ENCODE results near the gene SERINC2. TPM values are rescaled to one million over a fixed set of nuclear protein-coding genes. Genes with fewer than 3 reads are reported as not detected.
A peak's percentile ranks its signal among the peaks of the same experiment; 100 is the strongest.

The SERINC2 gene
- total RNA-seq (100 to 1,000 TPM in 1 of 5 donors, 10 to 100 TPM in 4; 12.3 to 114 (median 92.0) TPM), polyA plus RNA-seq (10 to 100 TPM; 50.9 to 76.3 (median 55.6) TPM)
- long read RNA-seq, donor 1, transcript SERINC2-201 (10 exons, 1,997 nt), result major isoform, 13 of 23 reads
- long read RNA-seq, donor 1, partial matches to known transcripts, result 10 of 23 reads
- long read RNA-seq, donor 1, other reads (novel, unspliced or antisense), result 0 of 23 reads
- long read RNA-seq, donor 2, transcript SERINC2-201 (10 exons, 1,997 nt), result major isoform, 15 of 27 reads
- long read RNA-seq, donor 2, partial matches to known transcripts, result 12 of 27 reads
- long read RNA-seq, donor 2, other reads (novel, unspliced or antisense), result 0 of 27 reads
- long read RNA-seq, donor 3, transcript SERINC2-201 (10 exons, 1,997 nt), result major isoform, 5 of 15 reads
- long read RNA-seq, donor 3, partial matches to known transcripts, result 10 of 15 reads
- long read RNA-seq, donor 3, other reads (novel, unspliced or antisense), result 0 of 15 reads
- long read RNA-seq, donor 4, result 0 reads
- long read RNA-seq, donor 5, transcript SERINC2-201 (10 exons, 1,997 nt), result major isoform, 9 of 30 reads
- long read RNA-seq, donor 5, partial matches to known transcripts, result 21 of 30 reads
- long read RNA-seq, donor 5, other reads (novel, unspliced or antisense), result 0 of 30 reads
- long read RNA-seq, donor 6, result 0 reads
- long read RNA-seq, donor 7, transcript SERINC2-201 (10 exons, 1,997 nt), result major isoform, 6 of 37 reads
- long read RNA-seq, donor 7, partial matches to known transcripts, result 31 of 37 reads
- long read RNA-seq, donor 7, other reads (novel, unspliced or antisense), result 0 of 37 reads
- long read RNA-seq, donor 8, transcript SERINC2-201 (10 exons, 1,997 nt), result major isoform, 12 of 43 reads
- long read RNA-seq, donor 8, partial matches to known transcripts, result 31 of 43 reads
- long read RNA-seq, donor 8, other reads (novel, unspliced or antisense), result 0 of 43 reads
- long read RNA-seq, donor 9, transcript SERINC2-201 (10 exons, 1,997 nt), result major isoform, 7 of 14 reads
- long read RNA-seq, donor 9, partial matches to known transcripts, result 7 of 14 reads
- long read RNA-seq, donor 9, other reads (novel, unspliced or antisense), result 0 of 14 reads
- long read RNA-seq, donor 10, transcript SERINC2-201 (10 exons, 1,997 nt), result major isoform, 10 of 10 reads
- long read RNA-seq, donor 10, partial matches to known transcripts, result 0 of 10 reads
- long read RNA-seq, donor 10, other reads (novel, unspliced or antisense), result 0 of 10 reads

DNA sequence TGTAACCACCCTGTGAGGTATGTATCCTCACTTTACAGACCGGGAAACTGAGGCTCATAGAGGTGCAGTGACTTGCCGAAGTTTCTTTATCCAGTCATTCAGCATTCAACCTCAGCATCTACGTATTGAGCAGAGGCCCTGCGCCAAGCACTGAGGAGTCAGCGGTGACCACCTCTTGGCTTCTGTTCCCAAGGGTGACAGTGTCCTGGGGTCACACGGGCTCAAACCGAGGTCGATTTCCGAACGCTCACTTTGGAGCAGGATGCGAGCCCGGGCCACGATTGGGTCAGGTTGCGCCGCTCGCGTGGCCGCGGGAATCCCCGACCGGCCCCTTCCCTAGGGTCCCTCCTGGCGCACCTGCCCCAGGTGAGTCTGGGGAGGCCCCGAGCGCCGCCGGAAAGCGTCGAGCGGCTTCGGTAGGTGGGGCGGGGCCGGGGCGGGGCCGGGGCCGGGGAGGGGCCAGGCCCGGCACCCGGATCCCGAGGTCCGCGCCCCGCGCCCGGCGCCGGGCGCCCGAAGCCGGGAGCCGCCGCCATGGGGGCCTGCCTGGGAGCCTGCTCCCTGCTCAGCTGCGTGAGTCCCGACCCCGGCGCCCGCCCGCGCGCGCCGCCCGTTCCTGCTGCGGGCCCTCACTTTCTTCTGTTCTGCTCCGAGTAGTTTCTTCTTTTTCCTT is at the start of gene SERINC2:
TSS of gene SERINC2 (plus strand) at position 482 of the 673 bp plus-strand sequence. CDS start at position 535, 53 bp downstream.
- H3K27me3 ChIP-seq, result peaks cover 0 to 37% (median 10%) of the 10 kb centered on the region in 3 donors
- no peaks in the 10 kb centered on the region for H3K36me3 ChIP-seq
- intact Hi-C loops (cut with DNase I; ENCODE audit: low total_unique reads), result no loop called here
- no peaks in the 10 kb centered on the region for H3K9me3 ChIP-seq
- H3K4me3 ChIP-seq, result peak within 1 kb of the TSS; percentile 66 to 80 (median 76)
- DNase-seq, result peak; percentile 66 to 84
- TF ChIP-seq POLR2AphosphoS5 (IDR thresholded peaks at IDR 0.05) (no peak), CTCF (IDR thresholded peaks at IDR 0.05) (no peak), EP300 (IDR thresholded peaks at IDR 0.05) (no peak), POLR2A (IDR thresholded peaks at IDR 0.05) (no peak)
- H3K4me1 ChIP-seq, result peaks cover 9 to 47% (median 36%) of the 10 kb centered on the region in 4 donors
- WGBS, 5 donors, result 1 to 9% (median 4%) methylated on average over 17 to 63 of the region's 63 CpGs
- H3K27ac ChIP-seq, result peak within 1 kb of the TSS; percentile 88 to 97 (median 92)

DNA sequence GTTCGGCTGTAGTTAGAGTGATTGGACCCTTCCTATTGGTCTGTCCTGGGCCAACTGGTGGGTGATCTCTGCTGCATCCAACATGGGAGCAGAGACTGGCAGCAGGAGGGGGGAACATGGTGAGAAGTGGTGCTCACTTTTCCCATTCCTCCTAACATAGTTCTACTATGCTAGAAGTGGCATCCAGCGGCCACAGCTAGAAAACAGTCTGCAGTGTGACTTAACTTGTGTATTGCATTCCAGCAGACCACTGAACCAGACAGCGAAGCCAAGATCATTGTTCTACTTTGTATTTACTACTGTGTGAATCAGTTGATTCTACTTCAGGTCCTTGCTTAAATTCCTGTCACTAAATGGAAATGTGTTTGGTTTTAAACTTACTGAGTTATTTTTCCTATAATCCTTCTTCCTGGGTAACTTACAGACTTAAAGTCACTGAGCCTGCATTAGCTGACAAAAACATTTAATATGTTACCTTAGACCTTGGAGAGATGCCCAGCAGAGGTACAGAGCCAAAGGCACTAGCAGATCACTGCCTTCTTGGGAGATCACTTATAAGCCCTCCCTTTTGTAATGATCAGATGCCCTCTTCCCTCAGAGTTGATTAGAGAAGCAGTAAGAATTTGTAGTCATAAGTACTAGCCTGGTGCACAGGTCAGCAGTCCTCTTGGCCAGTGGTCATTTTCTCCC is 48.3 kb upstream of the SERINC2 start:
- no peak for DNase-seq
- intact Hi-C loops (cut with DNase I; ENCODE audit: low total_unique reads), result no loop called here
- Histone ChIP-seq H3K4me1 (peaks cover 0 to 25% (median 7%) of the 10 kb centered on the region in 4 donors), H3K27me3 (no peaks in the 10 kb centered on the region), H3K4me3 (no peak overlapping the region), H3K9me3 (no peaks in the 10 kb centered on the region), H3K27ac (peak overlapping the region in 1 of 5 donors; percentile 32), H3K36me3 (peaks cover 22 to 70% (median 62%) of the 10 kb centered on the region in 4 donors)
- no peak for TF ChIP-seq POLR2A (IDR thresholded peaks at IDR 0.05)
- WGBS, 5 donors, result 79 to 88% (median 85%) methylated on average over 3 of the region's 3 CpGs

DNA sequence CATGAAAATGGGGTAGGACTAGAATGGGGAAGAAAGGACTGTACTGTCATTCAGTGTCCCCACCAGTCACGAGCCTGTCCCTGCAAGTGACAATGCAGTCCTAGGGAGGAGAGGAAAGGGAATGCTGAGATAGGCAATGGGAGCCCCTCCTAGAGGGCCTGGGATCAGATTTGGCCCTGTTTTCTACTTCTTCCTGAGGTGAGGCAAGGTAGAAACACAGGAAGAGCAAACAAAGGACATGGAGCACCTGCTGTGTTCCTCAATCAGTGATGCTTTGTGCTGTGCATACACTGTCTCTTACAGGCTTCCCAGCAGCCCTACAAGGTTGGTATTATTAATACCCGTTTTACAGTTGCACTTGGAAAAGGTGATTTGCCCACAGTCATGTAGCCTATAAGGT is 46.2 kb upstream of the SERINC2 start:
- no peak for TF ChIP-seq POLR2AphosphoS5 (IDR thresholded peaks at IDR 0.05)
- WGBS, 5 donors, result 68 to 96% (median 82%) methylated on average over 2 of the region's 2 CpGs
- no peaks in the 10 kb centered on the region for H3K9me3 ChIP-seq
- peaks cover 17 to 52% (median 45%) of the 10 kb centered on the region in 4 donors for H3K36me3 ChIP-seq
- intact Hi-C loops (cut with DNase I; ENCODE audit: low total_unique reads), result no loop called here
- no peak overlapping the region for H3K4me3 ChIP-seq
- peaks cover 0 to 34% (median 15%) of the 10 kb centered on the region in 4 donors for H3K4me1 ChIP-seq
- no peak for DNase-seq
- peak overlapping the region in 1 of 5 donors; percentile 70 for H3K27ac ChIP-seq
- no peaks in the 10 kb centered on the region for H3K27me3 ChIP-seq

DNA sequence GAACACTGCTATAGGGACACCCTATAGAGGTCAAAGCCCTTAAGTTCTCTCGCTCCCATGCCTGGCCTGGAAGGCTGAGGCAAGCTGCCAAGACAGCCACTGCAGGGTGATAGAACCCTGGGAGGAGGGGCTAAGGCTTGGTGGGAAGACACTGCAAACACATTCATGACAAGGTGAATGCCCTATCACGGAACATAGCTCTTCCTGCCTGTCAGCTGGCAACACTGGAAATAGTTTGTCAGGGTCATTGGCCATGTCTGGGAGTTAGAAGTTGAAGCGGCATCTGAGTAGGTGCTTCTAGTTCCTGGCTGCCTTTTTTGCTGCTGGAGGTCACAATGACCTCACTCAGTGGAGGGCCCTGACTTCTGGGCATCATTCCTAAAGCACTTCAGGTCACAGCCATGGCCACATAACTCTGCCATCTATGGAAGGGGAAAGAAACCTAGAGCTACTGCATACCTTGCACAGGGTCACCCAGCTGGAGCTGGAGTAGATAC is 44.4 kb upstream of the SERINC2 start:
- WGBS, 5 donors, result 75 to 91% (median 87%) methylated on average over 3 of the region's 3 CpGs

More for the DNA sequence above, 44.4 kb upstream of the SERINC2 start:
- H3K36me3 ChIP-seq, result peaks cover 17 to 42% (median 38%) of the 10 kb centered on the region in 4 donors
- no peaks in the 10 kb centered on the region for H3K27me3 ChIP-seq
- intact Hi-C loops (cut with DNase I; ENCODE audit: low total_unique reads), result no loop called here
- H3K9me3 ChIP-seq, result no peaks in the 10 kb centered on the region
- no peak overlapping the region for H3K4me3 ChIP-seq
- TF ChIP-seq POLR2AphosphoS5 (IDR thresholded peaks at IDR 0.05) (peak in 1 of 3 donors; percentile 13), CTCF (IDR thresholded peaks at IDR 0.05) (no peak)
- H3K27ac ChIP-seq, result peak overlapping the region in 3 of 5 donors; percentile 5 to 70 (median 30)
- peak; percentile 22 to 31 for DNase-seq
- peaks cover 13 to 53% (median 33%) of the 10 kb centered on the region in 4 donors for H3K4me1 ChIP-seq
